H4 (cell line): Measurements from ENCODE around the gene SRGAP1. TPM values are rescaled to one million over a fixed set of nuclear protein-coding genes. Genes with fewer than 3 reads are reported as not detected.
"Not testable (repeated sequence)": the region's sequence is repeated elsewhere in the genome, so short reads cannot be mapped to it uniquely, and the experiment has no call there.

ENCODE experiments used
- DNase-seq: peaks from one replicate; pipeline ENCODE4 v3.0.0-alpha.2; 2015; ENCODE audit warnings: low spot score
- total RNA-seq: library from RNA; depleted of rRNA; stranded (reverse); fragments of >200 nt; shearing (Covaris generic); gene quantifications from 2 replicates; pipeline ENCODE4 v1.2.3, GENCODE V29; 2014

The SRGAP1 gene
- total RNA-seq, 1 experiment from 2014 or later, result 1.6 TPM

DNA sequence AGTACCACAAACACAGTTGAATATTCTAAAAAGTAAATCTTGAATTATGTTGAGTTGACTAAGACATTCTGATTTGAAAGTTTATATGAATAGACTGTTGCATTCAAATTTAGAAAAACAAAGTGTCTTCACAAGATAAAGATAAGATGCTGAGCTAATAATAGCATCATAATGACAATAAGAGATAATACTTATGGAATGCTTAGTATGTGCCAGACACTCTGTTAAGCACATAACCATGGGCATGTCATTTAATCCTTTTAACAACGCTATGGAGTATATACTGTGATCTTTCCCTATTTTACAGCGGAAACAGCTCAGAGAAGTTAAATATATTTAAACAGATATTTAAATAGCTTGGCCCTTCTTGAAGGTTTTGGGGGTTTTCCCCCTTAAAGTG lies 163.4 kb downstream of the SRGAP1 start:
- no peak for DNase-seq

DNA sequence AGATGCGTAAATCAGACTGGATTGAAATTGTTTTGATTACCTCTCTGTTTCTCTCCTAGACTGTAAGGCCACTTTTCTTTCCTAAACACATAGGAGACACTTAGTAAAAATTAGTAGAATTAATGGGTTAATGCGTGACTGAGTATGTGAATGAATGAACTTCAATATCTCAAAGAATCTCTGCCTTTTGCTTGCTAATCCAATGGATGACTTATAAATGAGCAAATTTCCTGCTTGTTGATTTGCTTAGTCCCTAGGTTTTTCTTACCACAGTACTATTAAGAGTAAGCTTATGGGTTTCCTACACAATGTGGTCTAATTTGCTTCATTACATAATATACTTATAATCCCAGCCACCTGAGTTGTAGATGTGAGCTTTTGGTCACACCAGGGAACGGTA lies 164.1 kb downstream of the SRGAP1 start:
- DNase-seq, result no peak

DNA sequence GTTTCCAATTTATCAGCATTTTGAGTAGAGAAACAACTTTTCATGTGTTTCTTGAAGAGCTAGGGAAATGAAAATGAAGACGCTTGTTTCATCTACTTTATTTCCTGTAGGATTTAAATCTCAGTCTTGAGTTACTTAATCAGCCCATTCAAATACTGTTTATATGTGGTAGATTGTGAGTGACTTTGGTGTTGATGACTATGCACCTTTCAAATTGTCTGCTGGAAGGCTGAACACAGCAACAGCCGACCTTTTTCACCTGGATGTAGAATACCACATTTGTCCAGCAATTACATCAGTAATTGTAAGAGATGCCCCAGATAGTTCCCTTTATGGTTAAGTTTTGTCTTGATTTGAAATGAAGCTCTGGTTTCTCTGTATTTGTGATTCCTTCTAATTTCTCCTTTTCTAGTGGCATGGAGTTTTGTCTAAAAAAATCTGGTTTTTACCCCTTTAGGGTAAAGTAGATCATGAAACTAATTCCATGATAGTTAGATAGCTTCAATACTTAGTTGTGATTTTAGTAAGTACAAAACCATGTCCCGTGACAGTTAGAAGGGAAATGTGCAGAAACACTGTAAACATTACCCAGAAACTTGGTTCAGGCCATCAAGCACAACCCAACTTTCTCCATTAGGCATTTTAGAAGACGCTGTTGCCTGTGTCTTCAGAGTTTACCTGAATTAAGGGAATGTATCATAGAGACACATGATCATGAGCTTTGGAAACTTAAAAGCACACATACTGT lies 165.0 kb downstream of the SRGAP1 start:
- DNase-seq, result no peak

DNA sequence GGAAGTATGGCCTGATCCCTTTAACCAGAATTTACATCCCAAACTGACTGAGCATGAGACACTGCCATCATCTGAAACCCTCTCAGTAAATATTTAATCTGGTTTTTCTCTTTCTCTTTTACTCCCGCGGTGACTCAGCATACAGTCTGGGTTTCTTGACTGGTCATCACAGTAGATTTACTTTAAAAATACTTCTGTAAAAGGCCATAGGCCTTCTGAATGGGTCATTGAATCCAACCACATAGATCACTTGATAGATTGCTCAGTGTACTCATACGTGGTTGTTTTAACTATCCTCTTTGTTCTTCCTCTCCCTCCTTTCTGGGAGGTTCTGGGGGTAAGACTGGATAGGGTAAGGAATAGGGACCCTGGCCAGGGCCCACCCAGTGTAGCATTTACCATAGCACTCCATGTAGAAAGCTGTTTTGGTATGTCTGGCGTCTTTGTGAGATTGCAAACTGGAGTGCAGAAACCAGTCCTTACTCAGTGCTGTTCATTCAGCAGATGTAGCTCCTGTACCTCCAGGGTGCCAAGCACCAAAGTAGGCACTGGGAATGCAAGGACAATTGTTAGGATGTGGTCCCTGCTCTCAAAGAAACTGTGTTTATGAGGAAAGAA lies 165.7 kb downstream of the SRGAP1 start:
- peak; percentile 38 for DNase-seq

DNA sequence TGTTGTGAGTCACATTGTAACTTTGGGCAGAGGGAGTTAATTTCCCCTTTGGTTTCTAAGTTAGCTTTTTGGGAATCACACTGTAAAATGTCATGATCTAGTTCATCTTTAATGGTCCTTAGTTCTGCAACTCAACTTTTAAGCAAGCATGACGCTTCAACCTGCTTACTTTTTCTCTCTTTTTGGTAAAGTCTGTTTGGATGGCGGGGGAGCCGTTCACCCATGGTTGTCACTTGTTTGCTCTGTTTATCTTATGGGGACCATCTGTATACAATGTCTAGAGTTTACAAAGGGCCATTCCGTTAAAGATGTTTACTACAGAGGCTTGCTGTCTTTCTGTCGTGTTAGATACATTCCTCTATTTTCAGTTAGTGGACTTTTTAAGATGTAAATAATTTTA lies 172.0 kb downstream of the SRGAP1 start:
- DNase-seq, result no peak

DNA sequence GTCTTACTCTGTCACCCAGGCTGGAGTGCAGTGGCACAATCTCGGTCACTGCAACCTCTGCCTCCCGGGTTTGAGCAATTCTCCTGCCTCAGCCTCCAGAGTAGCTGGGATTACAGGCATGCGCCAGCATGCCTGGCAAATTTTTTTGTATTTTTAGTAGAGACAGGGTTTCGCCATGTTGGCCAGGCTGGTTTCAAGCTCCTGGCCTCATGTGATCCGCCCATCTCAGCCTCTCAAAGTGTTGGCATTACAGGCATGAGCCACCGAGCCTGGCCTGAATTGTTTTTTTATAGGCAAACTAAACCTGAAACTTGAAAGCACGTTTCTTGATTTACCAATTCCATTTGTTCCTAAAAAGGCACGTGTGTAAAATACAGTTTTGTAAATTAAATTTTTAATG lies 173.6 kb downstream of the SRGAP1 start:
- DNase-seq, result not testable (repeated sequence)

DNA sequence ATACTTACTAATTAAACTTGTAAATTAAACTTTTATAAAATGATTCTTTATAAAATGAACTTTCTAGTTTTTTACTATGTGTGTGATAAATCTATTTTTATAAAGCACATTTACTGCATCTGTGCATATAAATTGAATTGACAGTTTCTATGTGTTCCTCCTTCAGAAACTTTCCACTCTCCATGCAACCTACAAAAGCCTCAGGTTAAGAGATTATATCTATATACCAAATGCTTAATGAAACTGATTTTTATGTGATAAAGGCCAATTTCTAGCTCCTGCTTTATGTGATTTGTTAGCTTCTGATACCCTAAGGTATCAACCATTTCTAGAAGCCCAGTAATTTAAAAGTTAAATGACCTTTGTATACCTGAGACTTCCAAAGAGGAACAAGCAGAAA lies 174.0 kb downstream of the SRGAP1 start:
- DNase-seq, result no peak

DNA sequence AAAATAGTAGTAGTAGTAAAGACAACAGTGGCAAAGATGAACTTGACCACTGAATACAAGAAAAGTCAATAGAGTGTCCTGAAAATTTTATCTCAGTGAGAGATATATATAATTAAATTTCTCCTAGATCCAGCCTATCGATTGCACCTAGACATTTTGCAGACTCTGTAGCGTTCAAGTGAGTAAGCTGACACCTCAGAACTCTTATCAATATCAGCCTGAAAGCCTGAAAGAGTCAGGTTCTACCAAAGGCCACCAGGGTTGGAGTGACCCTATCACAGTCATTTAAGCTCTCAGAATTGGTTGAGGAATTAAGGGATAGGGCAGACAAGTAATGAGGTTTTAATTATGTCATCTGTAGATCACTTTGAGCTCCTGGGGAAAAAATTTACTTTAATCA lies 174.6 kb downstream of the SRGAP1 start:
- DNase-seq, result no peak

DNA sequence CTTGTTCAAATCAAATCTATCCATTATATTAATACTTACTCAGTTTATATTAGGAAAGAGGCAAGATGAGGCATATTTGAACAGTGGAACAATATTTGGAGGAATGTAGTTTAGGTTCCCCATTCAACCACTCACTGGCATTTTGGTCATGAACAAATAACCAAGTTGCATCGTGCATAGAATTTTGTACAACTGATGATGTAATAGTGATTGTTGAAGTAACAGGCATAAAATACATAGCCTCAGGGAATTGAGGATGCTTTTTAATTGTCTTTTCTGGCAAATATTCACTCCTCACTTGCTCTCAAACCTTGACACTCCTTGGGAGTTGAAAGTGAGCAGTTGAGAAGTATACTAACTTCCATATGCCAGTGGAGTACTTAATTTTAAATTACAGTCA lies 175.2 kb downstream of the SRGAP1 start:
- no peak for DNase-seq

DNA sequence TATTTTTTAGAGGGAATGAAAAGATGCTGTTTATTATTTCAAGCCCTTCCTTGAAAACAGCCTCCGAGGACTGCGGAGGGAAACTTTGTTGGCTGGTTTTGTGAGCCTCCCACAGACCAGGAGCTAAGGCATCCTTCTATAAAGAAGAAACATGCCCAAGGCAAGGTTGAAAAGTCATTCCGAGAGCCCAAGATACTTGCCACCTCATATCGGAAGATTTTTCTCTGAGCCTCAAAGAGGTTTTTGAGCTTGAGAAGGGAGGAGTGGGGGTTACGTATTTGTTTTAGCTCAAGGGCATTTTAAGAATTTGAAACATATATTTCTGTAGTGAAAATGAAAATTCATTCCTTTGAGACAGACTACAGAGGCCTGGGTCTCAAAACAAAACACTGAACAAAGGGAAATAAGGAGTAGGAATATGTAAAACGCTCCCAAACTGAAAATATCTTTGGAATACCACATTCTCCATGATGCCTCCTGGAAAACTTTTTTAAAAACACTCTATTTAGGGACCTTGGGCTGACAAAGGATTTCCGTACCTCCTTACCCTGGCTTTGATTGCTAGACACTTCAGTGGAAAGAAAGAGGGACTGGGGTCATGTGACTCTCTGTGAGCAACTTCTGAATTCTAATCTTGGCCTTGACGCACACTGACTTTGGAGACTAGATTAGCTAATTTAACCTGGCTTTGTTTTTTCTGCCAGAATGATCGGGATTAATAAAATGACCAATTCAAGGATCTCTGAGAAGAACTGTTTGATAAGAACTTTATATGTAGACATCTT lies 180.9 kb downstream of the SRGAP1 start:
- DNase-seq, result no peak

DNA sequence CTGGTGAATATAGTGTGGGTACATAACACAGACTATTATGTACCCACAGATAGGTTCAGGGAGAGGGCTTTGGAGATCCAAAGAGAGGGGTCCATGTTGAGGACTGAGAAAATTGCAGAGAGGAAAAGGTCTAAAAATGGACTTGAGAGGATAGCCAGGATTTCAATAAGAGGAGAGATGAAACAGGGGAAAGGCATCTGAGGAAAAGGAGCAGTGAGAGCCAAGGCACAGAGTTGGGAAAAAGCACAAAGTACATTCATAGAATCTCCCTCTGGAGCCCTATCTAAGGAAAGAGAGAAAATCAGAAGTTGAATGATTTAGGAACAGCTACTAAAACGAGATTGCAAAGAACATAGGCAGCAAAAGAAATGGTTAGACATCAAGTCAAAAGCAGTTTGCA lies 182.8 kb downstream of the SRGAP1 start:
- DNase-seq, result no peak

DNA sequence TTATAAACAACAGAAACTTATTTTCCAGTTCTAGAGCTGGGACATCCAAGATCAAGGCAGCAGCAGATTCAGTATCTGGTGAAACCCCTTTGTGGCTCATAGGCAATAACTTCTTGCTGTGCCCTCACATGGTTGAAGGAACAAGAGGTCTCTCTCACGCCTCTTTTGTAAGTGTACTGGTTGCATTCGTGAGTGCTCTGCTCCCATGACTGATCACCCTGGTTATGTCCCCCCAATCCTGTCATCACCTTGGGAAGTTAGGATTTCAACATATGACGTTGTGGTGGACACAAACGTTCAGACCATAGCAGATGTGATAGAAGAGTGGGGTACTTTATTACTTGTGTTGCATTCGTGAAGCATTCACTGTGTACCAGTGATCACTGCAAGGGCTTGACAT lies 184.0 kb downstream of the SRGAP1 start:
- DNase-seq, result no peak

DNA sequence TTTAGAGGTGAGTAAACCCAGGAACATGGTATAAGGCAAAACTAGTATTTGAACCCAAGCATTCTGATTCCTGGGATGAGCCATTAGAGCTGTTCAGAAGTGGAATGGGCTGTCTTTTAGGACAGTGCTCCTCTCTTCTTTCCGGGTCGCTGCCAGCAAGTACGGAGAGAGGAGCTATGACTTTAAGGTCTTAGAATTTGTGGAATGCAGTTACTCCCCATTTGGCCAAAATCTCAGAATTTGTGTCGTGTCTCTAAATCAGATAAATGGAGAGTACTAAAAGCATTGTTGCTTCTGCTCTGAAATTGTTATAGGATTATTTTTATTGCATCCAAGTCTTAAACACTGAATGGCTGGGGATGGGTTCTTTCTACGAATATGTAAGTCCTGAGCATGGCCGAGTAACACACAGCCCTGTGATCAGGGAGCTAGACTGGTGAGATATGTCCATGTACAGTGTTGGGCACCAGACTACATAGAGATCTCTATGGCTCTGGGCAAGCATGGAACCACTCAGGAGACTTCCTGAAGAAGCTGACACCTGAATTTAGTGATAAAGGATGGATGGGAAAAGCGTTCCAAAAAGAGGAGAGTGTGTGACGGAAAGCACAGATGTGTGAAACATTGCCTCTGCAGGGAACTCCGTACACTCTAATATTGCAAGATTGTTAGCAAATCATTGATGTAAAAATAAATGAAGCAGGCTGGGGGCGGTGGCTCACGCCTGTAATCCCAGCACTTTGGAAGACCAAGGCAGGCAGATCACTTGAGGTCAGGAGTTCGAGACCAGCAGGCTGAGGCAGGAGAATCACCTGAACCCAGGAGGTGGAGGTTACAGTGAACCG lies 184.7 kb downstream of the SRGAP1 start:
- no peak for DNase-seq

DNA sequence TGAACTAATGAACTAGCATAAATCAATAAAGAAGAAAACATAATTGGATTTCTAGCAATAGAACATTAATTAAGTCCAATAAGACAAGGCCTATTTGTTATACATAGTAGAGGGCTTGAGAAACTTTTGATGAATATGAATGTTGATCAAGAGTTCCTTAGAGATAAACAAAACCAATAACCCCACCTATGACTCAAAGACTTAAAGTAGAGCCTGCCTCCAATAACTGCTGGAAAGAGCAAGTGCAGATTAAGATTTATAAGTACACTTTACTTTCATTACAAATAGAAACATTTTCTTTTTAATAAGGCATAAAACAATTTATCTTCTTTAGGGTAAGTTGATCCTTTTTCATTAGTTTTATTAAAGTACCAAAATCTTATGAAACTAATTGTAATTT lies 185.7 kb downstream of the SRGAP1 start:
- no peak for DNase-seq

DNA sequence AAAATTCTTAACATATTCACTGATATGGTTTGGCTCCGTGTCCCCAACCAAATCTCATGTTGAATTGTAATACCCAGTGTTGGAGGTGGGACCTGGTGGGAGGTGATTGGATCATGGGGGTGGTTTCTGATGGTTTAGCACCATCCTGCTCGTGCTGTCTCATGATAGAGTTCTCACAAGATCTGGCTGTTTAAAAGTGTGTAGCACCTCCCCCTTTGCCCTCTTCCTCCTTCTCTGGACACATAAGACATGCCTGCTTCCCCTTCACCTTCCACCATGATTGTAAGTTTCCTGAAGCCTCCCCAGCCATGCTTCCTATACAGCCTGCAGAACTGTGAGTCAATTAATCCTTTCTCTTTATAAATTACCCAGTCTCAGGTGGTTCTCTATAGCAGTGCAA lies 189.6 kb downstream of the SRGAP1 start:
- DNase-seq, result not testable (repeated sequence)

DNA sequence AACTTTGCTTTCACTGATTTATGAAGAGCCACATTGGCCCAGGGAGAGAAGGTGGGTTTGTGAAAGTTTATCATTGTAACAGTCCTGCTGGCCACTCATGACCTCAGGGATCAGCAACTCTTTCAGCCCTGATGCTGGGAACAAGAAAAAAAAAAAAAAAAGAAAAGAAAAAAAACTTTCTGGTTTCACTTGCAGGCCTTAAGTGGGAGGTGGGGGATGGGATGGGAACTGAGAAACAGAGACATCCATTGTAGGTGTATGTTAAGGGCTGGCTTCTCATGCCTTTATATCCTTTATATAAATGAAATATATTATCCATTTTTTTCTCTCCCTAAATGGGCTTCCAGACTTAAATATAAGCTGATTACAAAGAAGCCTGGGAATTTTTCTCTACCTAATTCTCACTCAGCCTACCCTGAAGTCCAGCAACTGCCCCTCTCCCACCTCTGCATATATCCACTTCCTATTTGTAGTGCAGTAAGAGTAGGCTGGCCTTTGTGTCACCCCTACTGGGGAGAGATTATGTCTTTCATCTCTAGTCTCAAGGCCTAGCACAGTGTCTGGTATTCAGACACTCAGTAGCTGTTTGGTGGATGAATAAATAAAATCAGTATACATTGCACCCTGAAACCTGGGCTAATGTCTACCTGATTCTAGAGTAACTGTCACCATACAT lies 190.5 kb downstream of the SRGAP1 start:
- no peak for DNase-seq

DNA sequence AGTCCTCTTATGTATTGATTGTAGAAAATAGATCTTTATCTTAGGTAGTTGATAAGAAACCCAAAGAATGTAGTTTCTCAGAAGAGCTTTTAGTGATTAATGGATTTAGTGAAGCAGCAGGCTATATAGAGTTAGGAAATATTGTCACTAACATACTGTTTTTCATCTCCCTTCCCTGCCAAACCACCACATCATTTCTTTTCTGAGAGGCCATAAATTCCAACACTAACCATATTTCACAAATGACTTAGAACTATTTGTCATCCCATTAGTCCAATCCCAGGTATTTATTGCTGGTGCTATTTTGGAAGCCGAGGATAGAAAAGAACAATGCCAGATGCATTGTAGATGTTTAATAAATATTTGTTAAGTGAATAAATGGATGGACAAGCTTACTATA lies 191.9 kb downstream of the SRGAP1 start:
- no peak for DNase-seq

DNA sequence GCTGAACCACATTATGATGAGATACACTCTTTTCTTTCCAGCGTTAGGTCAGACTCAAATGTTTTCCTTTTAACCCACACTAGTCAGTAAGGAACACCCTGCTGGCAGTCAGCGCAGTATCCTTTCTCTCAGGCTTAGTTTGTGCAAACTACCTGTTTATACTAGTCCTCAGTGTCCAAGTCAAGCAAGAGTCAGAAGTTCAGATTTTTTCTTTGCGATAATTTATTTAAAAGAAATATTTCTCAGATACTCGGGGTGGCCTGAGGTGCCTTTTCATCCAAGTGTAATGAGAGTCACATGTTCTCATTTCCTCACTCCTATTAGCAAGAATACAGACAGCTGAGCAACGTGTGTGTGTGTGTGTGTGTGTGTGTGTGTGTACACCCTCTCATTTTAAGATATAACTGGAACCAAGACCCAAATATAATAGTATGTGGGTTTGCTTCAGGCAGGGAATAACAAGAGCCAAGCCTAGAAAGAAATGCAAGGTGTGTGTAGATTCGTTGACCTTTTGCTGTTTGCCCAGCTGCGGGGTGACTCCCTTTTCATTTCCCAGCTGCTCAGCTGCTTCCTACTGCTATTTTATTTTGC lies 194.9 kb downstream of the SRGAP1 start:
- no peak for DNase-seq

DNA sequence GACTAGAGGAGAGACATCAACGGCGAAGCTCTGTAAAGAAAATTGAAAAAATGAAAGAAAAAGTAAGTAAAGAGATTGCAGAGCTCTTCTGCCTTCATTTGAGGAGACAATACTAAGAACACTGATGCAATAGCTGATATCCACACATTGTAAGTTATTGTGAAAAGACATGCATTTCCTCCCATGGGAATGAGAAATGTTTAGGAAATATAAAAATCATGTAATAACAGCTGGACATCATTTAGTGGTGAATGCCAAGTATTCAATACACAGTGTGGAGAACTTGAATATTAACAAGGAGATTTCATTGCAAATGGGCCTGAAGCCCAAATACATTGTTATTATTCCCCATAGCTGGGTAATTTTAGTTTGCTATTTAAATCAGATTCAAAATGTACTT lies 198.4 kb downstream of the SRGAP1 start:
- no peak for DNase-seq

DNA sequence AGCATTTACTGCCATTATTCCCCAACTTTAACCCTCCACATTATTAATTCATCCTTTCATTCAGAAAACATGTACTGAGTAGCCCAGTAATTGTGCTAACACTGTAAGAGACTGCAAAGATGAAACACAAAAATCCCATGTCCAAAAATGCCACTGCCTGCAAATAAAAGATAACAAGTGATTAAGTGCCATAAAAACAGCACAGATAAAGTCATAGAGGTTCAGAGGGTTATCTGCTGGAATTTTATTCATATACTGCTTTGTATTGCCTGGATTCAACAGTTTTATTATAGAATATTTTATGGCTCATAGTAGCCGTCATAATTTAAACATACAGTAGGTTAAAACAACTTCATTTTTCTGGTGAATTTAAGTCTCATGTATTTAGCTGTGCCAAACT lies 199.7 kb downstream of the SRGAP1 start:
- no peak for DNase-seq

DNA sequence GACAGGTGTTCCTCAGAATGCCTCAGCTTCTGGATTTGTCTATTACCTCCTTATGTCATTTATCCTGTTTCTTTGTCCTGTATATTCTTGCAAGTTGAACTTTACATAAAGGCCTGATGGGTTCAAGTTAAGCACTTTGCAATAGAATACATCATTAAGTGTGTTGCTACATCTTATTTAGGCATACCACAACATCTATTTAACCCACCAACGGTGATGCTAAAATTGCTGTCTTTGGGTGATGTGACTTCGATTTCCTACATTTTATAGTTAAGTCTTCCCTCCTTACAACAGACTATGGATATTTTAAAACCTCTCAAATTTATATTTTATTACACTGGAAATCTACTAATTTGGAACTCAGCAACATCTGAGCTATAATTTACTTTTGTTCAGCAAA lies 206.6 kb downstream of the SRGAP1 start:
- no peak for DNase-seq
